Epithelial cell of esophagus (primary cell): Measurements from ENCODE around the gene DDRGK1.

Source experiments
- DNase-seq: peaks from one replicate; pipeline ENCODE4 v3.0.0; 2010; ENCODE audit warnings: low read depth
- H3K4me3 ChIP-seq: 2 replicates; pipeline ENCODE4 v1.5.1; 2011; ENCODE audit warnings: mild to moderate bottlenecking, low read length, control low read depth
- TF ChIP-seq, protein P1 (sequence below): IDR thresholded peaks from 2 replicates; pipeline ENCODE4 v1.5.1; 2011; ENCODE audit warnings: low read depth, mild to moderate bottlenecking, low read length, control low read depth, inconsistent platforms; ENCODE audit not compliant: insufficient read depth; ENCODE audit errors: missing control alignments

Gene DDRGK1

DNA sequence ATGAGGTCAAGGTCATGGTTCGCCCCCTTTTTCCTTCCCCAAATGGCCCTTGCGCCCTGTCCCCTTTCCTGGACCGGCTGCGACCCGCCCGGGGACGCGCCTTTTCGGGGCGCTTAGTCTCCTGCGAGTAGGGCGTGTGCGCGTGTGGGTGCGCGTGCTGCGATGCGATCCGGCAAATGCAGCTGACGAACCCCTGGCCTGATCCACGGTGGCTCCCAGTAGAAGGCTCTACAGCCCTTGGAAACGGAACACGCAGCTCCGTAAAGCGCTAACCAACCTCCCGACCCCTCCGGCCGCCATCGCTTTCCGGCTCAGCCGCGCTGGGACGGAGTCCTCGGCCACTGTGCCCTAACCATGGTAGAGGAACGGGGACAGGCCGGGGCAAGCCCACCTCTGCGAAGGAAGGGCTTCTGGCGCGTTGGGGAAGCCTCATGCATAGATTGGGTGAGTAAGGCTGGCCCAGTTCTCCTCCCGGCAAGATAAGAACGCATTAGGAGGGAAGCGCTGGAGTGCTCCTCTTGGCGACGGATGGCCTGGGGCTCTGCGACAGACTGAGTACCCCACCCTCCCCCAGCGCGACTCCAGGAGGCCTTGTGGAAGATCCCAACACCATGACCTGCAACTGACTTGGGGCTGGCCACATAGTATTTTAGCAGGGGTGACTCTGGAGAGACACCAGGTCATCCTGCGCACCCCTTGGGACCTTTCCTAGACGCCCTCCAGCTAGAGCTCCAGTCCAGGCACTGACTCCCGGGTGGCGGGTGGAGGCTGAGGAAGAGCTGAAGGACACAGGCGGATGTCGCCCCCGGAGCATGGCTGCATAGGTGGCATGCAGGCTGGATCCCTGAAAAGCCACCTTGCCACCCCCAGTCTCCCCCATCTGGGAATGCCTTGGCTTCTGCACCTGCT lies 35.6 kb upstream of the DDRGK1 start:
- peak overlapping the region; percentile 93 for H3K4me3 ChIP-seq
- TF ChIP-seq, protein P1, sequence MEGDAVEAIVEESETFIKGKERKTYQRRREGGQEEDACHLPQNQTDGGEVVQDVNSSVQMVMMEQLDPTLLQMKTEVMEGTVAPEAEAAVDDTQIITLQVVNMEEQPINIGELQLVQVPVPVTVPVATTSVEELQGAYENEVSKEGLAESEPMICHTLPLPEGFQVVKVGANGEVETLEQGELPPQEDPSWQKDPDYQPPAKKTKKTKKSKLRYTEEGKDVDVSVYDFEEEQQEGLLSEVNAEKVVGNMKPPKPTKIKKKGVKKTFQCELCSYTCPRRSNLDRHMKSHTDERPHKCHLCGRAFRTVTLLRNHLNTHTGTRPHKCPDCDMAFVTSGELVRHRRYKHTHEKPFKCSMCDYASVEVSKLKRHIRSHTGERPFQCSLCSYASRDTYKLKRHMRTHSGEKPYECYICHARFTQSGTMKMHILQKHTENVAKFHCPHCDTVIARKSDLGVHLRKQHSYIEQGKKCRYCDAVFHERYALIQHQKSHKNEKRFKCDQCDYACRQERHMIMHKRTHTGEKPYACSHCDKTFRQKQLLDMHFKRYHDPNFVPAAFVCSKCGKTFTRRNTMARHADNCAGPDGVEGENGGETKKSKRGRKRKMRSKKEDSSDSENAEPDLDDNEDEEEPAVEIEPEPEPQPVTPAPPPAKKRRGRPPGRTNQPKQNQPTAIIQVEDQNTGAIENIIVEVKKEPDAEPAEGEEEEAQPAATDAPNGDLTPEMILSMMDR, result no peak
- peak; percentile 66 for DNase-seq

DNA sequence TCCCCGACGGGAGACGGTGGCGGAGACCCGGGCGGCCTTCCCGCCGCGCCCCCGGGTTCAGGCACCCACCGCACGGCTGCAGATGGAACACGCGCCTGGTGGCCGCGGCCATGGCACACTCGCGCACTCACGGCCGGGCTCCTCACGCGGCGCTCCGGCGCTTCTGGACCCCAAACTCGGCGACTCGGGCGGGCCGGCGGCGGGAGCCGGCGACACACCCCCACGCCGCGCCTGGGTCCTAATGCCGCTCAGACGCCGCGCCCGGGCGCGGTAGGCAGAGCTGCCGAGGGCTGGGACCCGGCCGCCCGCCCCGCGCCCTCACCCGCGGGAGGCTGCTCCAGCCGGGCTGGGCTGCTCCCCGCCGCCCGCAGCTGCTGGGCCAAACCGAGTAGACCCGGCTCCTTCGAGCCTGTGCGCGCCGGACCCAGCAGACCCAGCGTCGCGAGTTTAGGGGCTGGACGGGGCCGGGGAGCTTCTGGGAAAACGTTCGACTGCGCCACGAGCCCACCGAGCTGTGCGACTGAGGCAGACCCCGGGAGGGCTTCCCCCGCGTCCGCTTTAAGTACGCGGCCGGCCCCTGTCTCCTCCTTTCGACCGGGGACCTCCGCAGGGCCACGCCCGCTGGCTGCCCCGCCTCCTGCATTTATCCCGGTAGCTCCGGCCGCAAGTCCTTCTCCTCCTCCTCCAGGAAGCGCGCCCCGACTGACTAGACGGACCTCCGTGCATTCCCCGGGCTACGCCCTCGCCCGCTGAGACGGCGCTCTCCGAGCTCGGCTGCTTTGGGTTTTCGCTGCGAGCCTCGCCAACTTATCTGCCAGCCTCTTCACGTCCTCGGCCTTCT lies 34.8 kb upstream of the DDRGK1 start, which contains the start of gene SLC4A11:
TSS of gene SLC4A11 (minus strand) at position 165 of the 841 bp plus-strand sequence. CDS start at position 112, 53 bp downstream.
- TF ChIP-seq, protein P1, result no peak
- peak within 1 kb of the TSS; percentile 93 for H3K4me3 ChIP-seq
- DNase-seq, result peak; percentile 90

DNA sequence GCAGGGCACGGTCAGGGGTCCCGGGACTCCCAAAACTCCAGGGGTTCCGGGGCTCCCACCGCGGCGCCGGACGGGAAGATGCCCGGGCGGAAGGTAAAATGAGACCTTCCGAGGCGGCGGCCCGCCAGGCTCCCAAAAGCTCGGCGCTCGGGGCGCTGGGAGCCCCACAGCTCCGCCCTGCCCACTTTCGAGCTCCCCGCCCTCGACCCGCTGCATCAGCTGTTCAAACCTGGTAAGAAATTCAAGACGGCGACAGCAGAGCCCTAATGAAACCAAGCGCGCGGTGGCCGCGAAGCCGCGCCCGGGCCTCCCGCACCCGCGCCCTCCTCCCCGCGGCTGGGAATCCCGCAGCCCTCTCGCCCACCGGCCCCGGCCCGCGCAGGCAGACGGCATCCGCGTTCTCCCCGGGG lies 34.1 kb upstream of the DDRGK1 start:
- TF ChIP-seq, protein P1, result no peak
- peak overlapping the region; percentile 93 for H3K4me3 ChIP-seq
- peak; percentile 62 for DNase-seq

DNA sequence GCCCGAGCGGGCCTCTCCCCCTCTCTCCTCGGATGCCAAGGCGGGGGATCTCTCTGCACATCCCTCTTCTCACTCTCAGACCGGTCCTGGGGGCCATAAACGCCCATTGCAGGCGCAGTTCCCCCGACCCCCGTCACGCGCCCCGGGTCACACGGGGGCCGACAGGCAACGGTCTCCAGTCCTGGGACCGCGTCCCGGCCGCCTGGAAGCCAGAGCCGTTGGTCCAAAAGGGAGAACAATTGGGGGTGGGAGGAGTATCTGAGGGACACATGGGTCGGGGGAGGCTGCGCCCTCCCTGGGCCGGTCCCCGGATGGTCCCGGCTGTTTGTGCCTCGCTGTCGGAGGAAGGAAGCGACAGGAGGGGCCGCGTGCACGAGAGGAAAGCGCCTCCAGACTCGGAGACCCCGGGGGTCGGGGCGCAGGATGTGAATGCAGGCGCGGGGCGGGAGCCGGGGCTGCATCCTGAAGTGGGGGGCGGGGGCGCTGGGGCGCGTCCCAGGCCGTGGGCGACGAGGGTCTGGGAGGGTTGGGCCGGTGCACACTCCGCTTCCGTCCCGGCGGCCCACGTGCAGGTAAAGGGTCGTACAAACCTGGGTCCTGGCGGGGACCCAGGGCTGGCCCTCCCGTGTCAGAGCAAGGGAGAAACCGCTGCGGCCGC lies 33.6 kb upstream of the DDRGK1 start:
- TF ChIP-seq, protein P1, result no peak
- H3K4me3 ChIP-seq, result peak overlapping the region; percentile 93
- no peak for DNase-seq

DNA sequence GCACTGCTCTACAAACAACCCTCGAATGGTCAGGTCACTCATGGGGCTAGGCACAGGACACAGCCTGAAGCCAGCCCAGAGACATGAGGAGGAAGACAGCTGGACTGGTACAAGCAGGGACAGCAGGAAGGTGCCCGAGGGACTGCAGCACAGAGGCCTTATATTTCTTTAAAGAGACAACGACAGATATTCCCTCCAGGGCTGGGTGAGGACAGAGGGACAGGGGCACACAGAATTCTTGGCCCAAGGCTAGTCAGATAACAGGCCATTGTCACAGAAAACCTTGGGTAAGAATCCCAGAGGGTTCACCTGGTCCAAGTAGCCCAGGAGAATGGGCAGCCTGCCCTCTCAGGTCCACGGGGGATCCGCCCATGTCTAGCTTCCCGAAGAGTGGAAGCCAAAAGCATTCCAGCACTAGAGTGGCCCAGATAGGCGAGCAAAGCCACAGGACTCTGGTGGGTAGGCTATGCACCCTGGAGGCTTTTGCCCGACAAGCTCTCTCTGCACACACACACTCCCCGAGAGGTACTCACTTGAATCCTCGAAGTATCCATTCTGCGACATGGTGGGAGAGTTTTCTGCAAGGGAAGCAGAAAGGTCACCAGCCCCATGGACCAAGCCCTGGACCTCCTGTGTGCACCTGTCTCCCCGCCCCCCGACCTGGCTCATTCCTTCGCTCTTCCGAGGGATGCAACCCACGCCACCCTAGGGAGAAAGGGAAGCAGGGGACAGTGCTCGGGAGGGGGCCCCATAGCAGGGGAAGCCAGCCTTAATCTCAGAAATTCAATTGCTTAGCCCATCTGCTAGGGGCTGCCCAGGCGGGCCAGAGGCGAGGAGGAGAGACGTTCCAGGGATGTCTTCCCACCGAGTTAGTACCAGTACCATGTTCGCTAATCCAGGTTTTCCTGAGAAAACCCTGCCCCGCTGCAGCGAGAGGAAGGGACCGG lies 32.8 kb upstream of the DDRGK1 start:
- DNase-seq, result no peak
- TF ChIP-seq, protein P1, result no peak
- H3K4me3 ChIP-seq, result peak overlapping the region; percentile 93

DNA sequence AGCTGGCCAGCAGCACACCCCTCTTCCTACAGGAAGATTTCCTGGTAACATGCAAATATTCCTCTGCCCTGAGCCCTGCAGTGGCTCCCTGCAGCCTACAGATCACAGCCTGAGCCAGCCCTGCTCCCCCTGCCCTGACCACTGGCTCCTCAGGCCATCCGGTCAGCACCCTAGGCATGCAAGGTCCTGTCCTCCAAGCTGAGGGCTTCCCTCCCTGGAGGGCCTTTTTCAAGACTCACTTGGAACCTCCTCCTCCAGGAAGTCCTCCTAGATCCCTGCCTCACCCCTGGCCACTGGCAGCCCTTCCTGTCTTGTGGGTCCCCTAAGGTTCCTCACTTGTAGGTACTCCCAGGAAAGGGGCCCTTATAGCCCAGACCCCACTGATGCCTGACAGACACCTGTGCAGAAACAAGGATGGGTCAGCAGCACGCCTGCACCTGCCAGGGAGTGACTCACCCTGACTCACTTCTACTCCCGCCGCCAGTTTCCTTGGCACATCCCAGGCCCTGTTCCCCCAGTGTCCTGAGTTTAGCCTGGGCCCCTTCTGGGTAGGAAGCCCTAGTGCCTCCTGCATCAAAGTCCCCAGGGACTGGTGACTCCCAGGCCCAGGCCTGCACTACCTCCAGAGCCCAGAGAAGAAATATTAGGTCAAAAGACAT lies 31.3 kb upstream of the DDRGK1 start:
- no peak overlapping the region for H3K4me3 ChIP-seq
- DNase-seq, result peak; percentile 87

More for the DNA sequence above, 31.3 kb upstream of the DDRGK1 start:
- TF ChIP-seq, protein P1, result no peak
